K562 (cell line): ENCODE data around the gene MS4A4E. TPM values are rescaled to one million over a fixed set of nuclear protein-coding genes. Genes with fewer than 3 reads are reported as not detected.

ENCODE experiments used
- CAMTA2 ChIP-seq: fragments of 250-450 bp; sonication (Bioruptor Pico); conservative IDR thresholded peaks from 2 replicates; pipeline ENCODE4 v1.5.1; 2022
- CREB3L1 ChIP-seq: fragments of 450-650 bp; IDR thresholded peaks from 2 replicates; pipeline ENCODE4 v1.6.1; 2014; ENCODE audit warnings: low read depth, mild to moderate bottlenecking, moderate library complexity, borderline replicate concordance
- NFATC3 ChIP-seq: fragments of 450-650 bp; IDR thresholded peaks from 2 replicates; pipeline ENCODE4 v1.6.1; 2017; ENCODE audit warnings: mild to moderate bottlenecking
- RFX1 ChIP-seq: fragments of 450-650 bp; IDR thresholded peaks from 2 replicates; pipeline ENCODE4 v1.6.1; 2016; ENCODE audit warnings: mild to moderate bottlenecking, moderate library complexity
- SFPQ ChIP-seq: fragments of 200-400 bp; formaldehyde crosslinking; IDR thresholded peaks from 2 replicates; pipeline ENCODE4 v1.6.1; 2017; ENCODE audit warnings: mild to moderate bottlenecking, low read depth, low read length, moderate library complexity
- TCF3 ChIP-seq: sonication (generic); formaldehyde crosslinking; IDR thresholded peaks from 2 replicates; pipeline ENCODE4 v1.4.0; 2020; ENCODE audit warnings: mild to moderate bottlenecking, missing genetic modification reagents
- TCF7 ChIP-seq: sonication (generic); IDR thresholded peaks from 2 replicates; pipeline ENCODE4 v1.6.1; 2016; ENCODE audit warnings: antibody characterized with exemption, borderline replicate concordance
- YY1 ChIP-seq, 3 experiments: IDR thresholded peaks; 2 replicates each; pipeline ENCODE4 v1.6.1; 2011; ENCODE audit warnings: low read length in 2 of 3, mild to moderate bottlenecking in 2 of 3, moderate library complexity in 2 of 3, borderline replicate concordance in 1 of 3, control low read depth in 1 of 3, low read depth in 1 of 3; ENCODE audit not compliant: insufficient read depth in 3 of 3, insufficient replicate concordance in 2 of 3, control insufficient read depth in 1 of 3, insufficient read length in 1 of 3; ENCODE audit errors: extremely low read depth in 1 of 3
- ZC3H8 ChIP-seq: fragments of 450-650 bp; IDR thresholded peaks from 2 replicates; pipeline ENCODE4 v1.6.1; 2017
- ZNF274 ChIP-seq: IDR thresholded peaks from 2 replicates; pipeline ENCODE4 v1.6.1; 2011; ENCODE audit warnings: low read depth, mild to moderate bottlenecking, low read length, moderate library complexity, borderline replicate concordance
- ZNF354B ChIP-seq: fragments of 250-450 bp; sonication (Bioruptor Pico); IDR thresholded peaks from 2 replicates; pipeline ENCODE4 v1.4.0; 2020
- ZNF436 ChIP-seq: fragments of 250-450, 450-650 bp; sonication (Bioruptor Pico); formaldehyde crosslinking; IDR thresholded peaks from 2 replicates; pipeline ENCODE4 v1.7.0; 2020; ENCODE audit warnings: mild to moderate bottlenecking
- polyA plus RNA-seq, 8 experiments: library from polyadenylated mRNA; depleted of rRNA in 4 of 8; stranded (reverse) in 5 of 8; unstranded in 3 of 8; fragments of >200 nt; fragmentation: Nextera tagmentation in 2 of 8; fragmentation: Illumina TruSeq in 1 of 8; extraction: Ambion mirVana in 2 of 8; extraction: Trizol in 1 of 8; gene quantifications; 2 replicates each; pipeline versions ENCODE4 v1.2.1 to v1.2.3, GENCODE V29; 2011 to 2014; ENCODE audit warnings: inconsistent platforms in 1 of 8, missing spikeins in 1 of 8
- total RNA-seq, 7 experiments: library from RNA; depleted of rRNA in 6 of 7; stranded (reverse); fragments of >200 nt in 6 of 7; fragmentation: Illumina TruSeq in 2 of 7; extraction: Trizol in 2 of 7; gene quantifications; 2 replicates each; pipeline versions ENCODE4 v1.2.1 to v1.2.3, GENCODE V29; 2011 to 2021; ENCODE audit warnings: low replicate concordance in 1 of 7
- TF ChIP-seq, protein P1 (sequence below): fragments of 250-450 bp; sonication (Bioruptor Pico); IDR thresholded peaks from 2 replicates; pipeline ENCODE4 v1.4.0; 2020
- TF ChIP-seq, protein P2 (sequence below), 2 experiments: IDR thresholded peaks; 2 replicates each; pipeline ENCODE4 v1.6.1; 2012; ENCODE audit warnings: improper control_type of control experiment in 2 of 2, low read depth in 2 of 2, low read length in 2 of 2, borderline replicate concordance in 1 of 2
- TF ChIP-seq, protein P3 (sequence below), 2 experiments: fragments of 250-450 bp in 1 of 2; fragments of 450-650 bp in 1 of 2; sonication (Bioruptor Pico) in 1 of 2; IDR thresholded peaks; 2 replicates each; pipeline versions ENCODE4 v1.6.1 to v1.8.0; 2016 to 2021; ENCODE audit warnings: mild to moderate bottlenecking in 2 of 2, moderate library complexity in 2 of 2, missing compliant biosample characterization in 1 of 2, missing genetic modification characterization in 1 of 2

MS4A4E gene
- total and polyA plus RNA-seq, 9 of the 15 experiments (the other 6 are each of a cell fraction or from before 2014, with no cell fraction given): 0.11 to 0.81 (median 0.36) TPM; not detected in 2

DNA sequence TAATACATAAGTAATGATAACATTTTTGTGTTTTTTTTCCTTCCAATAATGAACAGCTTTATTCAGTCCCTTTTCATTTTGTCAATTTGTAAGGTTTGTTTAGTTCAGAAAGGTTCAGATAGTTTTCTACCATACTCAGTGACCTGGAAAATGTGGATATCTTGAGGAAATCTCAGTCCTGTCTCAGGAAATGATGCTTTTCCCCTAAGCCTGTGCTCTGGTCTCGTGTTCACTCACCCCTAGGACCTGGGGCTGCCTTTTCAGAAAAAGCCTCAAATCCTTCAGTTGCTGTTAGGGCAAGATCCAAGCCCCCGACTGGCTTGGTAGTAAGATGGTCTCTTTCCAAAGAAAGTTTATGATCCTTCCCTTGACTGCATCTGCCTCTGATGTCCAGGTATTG, 81.8 kb downstream of the MS4A4E start (continued):
- TF ChIP-seq SFPQ: no peak
- TF ChIP-seq CAMTA2 (CRISPR knock-in tag): no peak
- TF ChIP-seq, protein P1, sequence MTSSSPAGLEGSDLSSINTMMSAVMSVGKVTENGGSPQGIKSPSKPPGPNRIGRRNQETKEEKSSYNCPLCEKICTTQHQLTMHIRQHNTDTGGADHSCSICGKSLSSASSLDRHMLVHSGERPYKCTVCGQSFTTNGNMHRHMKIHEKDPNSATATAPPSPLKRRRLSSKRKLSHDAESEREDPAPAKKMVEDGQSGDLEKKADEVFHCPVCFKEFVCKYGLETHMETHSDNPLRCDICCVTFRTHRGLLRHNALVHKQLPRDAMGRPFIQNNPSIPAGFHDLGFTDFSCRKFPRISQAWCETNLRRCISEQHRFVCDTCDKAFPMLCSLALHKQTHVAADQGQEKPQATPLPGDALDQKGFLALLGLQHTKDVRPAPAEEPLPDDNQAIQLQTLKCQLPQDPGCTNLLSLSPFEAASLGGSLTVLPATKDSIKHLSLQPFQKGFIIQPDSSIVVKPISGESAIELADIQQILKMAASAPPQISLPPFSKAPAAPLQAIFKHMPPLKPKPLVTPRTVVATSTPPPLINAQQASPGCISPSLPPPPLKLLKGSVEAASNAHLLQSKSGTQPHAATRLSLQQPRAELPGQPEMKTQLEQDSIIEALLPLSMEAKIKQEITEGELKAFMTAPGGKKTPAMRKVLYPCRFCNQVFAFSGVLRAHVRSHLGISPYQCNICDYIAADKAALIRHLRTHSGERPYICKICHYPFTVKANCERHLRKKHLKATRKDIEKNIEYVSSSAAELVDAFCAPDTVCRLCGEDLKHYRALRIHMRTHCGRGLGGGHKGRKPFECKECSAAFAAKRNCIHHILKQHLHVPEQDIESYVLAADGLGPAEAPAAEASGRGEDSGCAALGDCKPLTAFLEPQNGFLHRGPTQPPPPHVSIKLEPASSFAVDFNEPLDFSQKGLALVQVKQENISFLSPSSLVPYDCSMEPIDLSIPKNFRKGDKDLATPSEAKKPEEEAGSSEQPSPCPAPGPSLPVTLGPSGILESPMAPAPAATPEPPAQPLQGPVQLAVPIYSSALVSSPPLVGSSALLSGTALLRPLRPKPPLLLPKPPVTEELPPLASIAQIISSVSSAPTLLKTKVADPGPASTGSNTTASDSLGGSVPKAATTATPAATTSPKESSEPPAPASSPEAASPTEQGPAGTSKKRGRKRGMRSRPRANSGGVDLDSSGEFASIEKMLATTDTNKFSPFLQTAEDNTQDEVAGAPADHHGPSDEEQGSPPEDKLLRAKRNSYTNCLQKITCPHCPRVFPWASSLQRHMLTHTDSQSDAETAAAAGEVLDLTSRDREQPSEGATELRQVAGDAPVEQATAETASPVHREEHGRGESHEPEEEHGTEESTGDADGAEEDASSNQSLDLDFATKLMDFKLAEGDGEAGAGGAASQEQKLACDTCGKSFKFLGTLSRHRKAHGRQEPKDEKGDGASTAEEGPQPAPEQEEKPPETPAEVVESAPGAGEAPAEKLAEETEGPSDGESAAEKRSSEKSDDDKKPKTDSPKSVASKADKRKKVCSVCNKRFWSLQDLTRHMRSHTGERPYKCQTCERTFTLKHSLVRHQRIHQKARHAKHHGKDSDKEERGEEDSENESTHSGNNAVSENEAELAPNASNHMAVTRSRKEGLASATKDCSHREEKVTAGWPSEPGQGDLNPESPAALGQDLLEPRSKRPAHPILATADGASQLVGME (CRISPR knock-in tag): no peak
- TF ChIP-seq, protein P2, sequence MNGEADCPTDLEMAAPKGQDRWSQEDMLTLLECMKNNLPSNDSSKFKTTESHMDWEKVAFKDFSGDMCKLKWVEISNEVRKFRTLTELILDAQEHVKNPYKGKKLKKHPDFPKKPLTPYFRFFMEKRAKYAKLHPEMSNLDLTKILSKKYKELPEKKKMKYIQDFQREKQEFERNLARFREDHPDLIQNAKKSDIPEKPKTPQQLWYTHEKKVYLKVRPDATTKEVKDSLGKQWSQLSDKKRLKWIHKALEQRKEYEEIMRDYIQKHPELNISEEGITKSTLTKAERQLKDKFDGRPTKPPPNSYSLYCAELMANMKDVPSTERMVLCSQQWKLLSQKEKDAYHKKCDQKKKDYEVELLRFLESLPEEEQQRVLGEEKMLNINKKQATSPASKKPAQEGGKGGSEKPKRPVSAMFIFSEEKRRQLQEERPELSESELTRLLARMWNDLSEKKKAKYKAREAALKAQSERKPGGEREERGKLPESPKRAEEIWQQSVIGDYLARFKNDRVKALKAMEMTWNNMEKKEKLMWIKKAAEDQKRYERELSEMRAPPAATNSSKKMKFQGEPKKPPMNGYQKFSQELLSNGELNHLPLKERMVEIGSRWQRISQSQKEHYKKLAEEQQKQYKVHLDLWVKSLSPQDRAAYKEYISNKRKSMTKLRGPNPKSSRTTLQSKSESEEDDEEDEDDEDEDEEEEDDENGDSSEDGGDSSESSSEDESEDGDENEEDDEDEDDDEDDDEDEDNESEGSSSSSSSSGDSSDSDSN (IDR thresholded peaks at IDR 0.05; ENCODE audit: borderline replicate concordance in 1 of 2, low read depth in 2 of 2, low read length in 2 of 2): no peak
- no peak for TF ChIP-seq YY1 (IDR thresholded peaks at IDR 0.05; ENCODE audit: borderline replicate concordance in 1 of 3, control insufficient read depth in 1 of 3, extremely low read depth in 1 of 3, insufficient read depth in 3 of 3, insufficient read length in 1 of 3, insufficient replicate concordance in 2 of 3, low read depth in 1 of 3, low read length in 2 of 3)
- TF ChIP-seq, protein P3, sequence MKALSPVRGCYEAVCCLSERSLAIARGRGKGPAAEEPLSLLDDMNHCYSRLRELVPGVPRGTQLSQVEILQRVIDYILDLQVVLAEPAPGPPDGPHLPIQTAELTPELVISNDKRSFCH (CRISPR knock-in tag; IDR thresholded peaks at IDR 0.05): no peak
- TF ChIP-seq, protein P3 (tag; IDR thresholded peaks at IDR 0.05): no peak
- TF ChIP-seq TCF7: no peak
- TF ChIP-seq ZNF436: no peak
- no peak for TF ChIP-seq ZNF354B (CRISPR knock-in tag)
- TF ChIP-seq ZC3H8: no peak
- no peak for TF ChIP-seq NFATC3
- no peak for TF ChIP-seq TCF3 (CRISPR knock-in tag)
- no peak for TF ChIP-seq RFX1
- TF ChIP-seq CREB3L1: no peak
- no peak for TF ChIP-seq ZNF274
